Vagina (tissue), 2 donors: ENCODE measurements around the gene ATXN2.

Source experiments
- CTCF ChIP-seq, 3 experiments: fragments of 450-650 bp in 2 of 3; fragments of 200-600 bp in 1 of 3; sonication (generic) in 1 of 3; IDR thresholded peaks; one replicate each; pipeline ENCODE4 v1.5.1; 2017 to 2019; ENCODE audit warnings: antibody characterized with exemption in 3 of 3, mild to moderate bottlenecking in 2 of 3, moderate library complexity in 2 of 3
- POLR2A ChIP-seq, 2 donors: fragments of 450-650 bp; IDR thresholded peaks; one replicate each; pipeline ENCODE4 v1.6.1; 2017; ENCODE audit warnings: antibody characterized with exemption in 2 of 2, mild to moderate bottlenecking in 2 of 2, moderate library complexity in 2 of 2
- POLR2AphosphoS5 ChIP-seq, 2 donors: sonication (generic); formaldehyde crosslinking; IDR thresholded peaks; one replicate each; pipeline ENCODE4 v1.9.0; 2017; ENCODE audit warnings: antibody characterized with exemption in 2 of 2, mild to moderate bottlenecking in 2 of 2, low read depth in 1 of 2; ENCODE audit not compliant: insufficient read depth in 1 of 2

GRCh38 chr12:111607239-111607638 is 8.1 kb upstream of the ATXN2 start:
- TF ChIP-seq POLR2A (IDR thresholded peaks at IDR 0.05) = no peak
- TF ChIP-seq CTCF (IDR thresholded peaks at IDR 0.05) = no peak
- no peak for TF ChIP-seq POLR2AphosphoS5 (IDR thresholded peaks at IDR 0.05; ENCODE audit: insufficient read depth in 1 of 2, low read depth in 1 of 2)
